ENCODE results near the gene REPIN1.

Gene REPIN1

DNA sequence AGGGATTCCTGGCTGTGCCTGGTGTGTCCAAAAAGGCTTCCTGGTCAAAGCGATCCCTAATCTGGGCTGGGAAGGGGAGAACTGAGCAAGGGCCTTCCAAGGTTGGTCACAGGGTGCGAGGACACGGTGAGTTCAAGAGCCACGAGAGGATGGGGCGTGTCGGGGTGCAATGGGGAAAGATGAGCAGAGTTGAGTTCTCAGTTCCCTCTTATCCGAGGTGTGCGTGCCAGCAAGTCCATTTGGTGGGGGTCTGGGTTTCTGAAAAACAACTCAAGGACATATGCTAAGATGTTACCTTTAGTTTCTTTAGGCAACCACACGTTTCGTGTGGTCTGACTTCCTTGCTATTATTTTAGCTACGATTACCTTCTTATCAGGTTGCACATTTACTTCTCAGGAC, 11.8 kb downstream of the REPIN1 start:
- Histone ChIP-seq H3K4me3 (no peak overlapping the region), H3K9me3 (no peaks in the 10 kb centered on the region), H3K4me1 (peaks cover 0 to 41% (median 11%) of the 10 kb centered on the region in 4 donors), H3K36me3 (no peaks in the 10 kb centered on the region), H3K27me3 (no peaks in the 10 kb centered on the region), H3K27ac (no peak overlapping the region)
- intact Hi-C loops (cut with DNase I; ENCODE audit: low total_unique reads) = loop anchor here (5.0 kb wide), 1 partner anchor 43 kb away; no protein-coding TSS in a partner anchor
- DNase-seq = no peak
- no peak for TF ChIP-seq CTCF (IDR thresholded peaks at IDR 0.05)

DNA sequence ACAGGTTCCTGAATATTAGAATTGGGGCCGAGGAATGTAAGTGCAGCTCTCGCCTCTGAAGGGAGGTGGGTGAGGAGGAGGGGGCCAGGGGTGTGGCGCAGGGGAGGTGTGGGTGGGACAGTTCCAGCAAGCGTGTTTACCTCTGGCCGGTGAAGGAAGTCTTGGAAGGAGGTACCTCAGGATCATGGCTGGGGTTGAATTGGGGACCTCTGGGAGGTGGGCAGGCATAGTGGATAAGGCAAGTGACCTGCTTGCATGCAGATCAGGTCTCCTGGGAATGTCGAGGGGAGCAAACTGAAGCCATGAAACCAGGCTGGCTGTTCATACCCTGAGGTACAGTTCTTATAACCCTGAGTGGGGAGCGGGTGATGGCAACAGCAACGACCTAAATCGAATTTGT, 12.5 kb downstream of the REPIN1 start:
- no peak overlapping the region for H3K4me3 ChIP-seq
- no peak for DNase-seq
- H3K4me1 ChIP-seq = peaks cover 0 to 41% (median 11%) of the 10 kb centered on the region in 4 donors
- TF ChIP-seq CTCF (IDR thresholded peaks at IDR 0.05) = no peak
- H3K36me3 ChIP-seq = no peaks in the 10 kb centered on the region
- no peaks in the 10 kb centered on the region for H3K9me3 ChIP-seq
- intact Hi-C loops (cut with DNase I; ENCODE audit: low total_unique reads) = loop anchor here (5.0 kb wide), 1 partner anchor 44 kb away; no protein-coding TSS in a partner anchor
- H3K27ac ChIP-seq = no peak overlapping the region
- no peaks in the 10 kb centered on the region for H3K27me3 ChIP-seq

GRCh38 chr7:150381785-150382122, 13.1 kb downstream of the REPIN1 start:
- no peaks in the 10 kb centered on the region for H3K36me3 ChIP-seq
- no peak for DNase-seq
- no peaks in the 10 kb centered on the region for H3K27me3 ChIP-seq
- H3K4me3 ChIP-seq = no peak overlapping the region
- H3K4me1 ChIP-seq = peaks cover 0 to 41% (median 11%) of the 10 kb centered on the region in 4 donors
- TF ChIP-seq CTCF (IDR thresholded peaks at IDR 0.05) = no peak
- H3K9me3 ChIP-seq = no peaks in the 10 kb centered on the region
- intact Hi-C loops (cut with DNase I; ENCODE audit: low total_unique reads) = loop anchor here (5.0 kb wide), 1 partner anchor 44 kb away; no protein-coding TSS in a partner anchor
- H3K27ac ChIP-seq = no peak overlapping the region

- H3K36me3 ChIP-seq = no peaks in the 10 kb centered on the region
- H3K4me1 ChIP-seq = peaks cover 0 to 41% (median 11%) of the 10 kb centered on the region in 4 donors
- intact Hi-C loops (cut with DNase I; ENCODE audit: low total_unique reads) = loop anchor here (5.0 kb wide), 1 partner anchor 45 kb away; no protein-coding TSS in a partner anchor
- H3K27ac ChIP-seq = no peak overlapping the region
- H3K27me3 ChIP-seq = no peaks in the 10 kb centered on the region
- no peak for TF ChIP-seq CTCF (IDR thresholded peaks at IDR 0.05)
- no peak overlapping the region for H3K4me3 ChIP-seq
- H3K9me3 ChIP-seq = no peaks in the 10 kb centered on the region
- DNase-seq = no peak
Observed at GRCh38 chr7:150382123-150382843, 13.7 kb downstream of the REPIN1 start.

- H3K27me3 ChIP-seq = no peaks in the 10 kb centered on the region
- no peak for TF ChIP-seq CTCF (IDR thresholded peaks at IDR 0.05)
- no peak for DNase-seq
- H3K9me3 ChIP-seq = no peaks in the 10 kb centered on the region
- peaks cover 0 to 39% (median 11%) of the 10 kb centered on the region in 4 donors for H3K4me1 ChIP-seq
- intact Hi-C loops (cut with DNase I; ENCODE audit: low total_unique reads) = loop anchor here (5.0 kb wide), 1 partner anchor 46 kb away; no protein-coding TSS in a partner anchor
- H3K4me3 ChIP-seq = no peak overlapping the region
- H3K36me3 ChIP-seq = no peaks in the 10 kb centered on the region
- no peak overlapping the region for H3K27ac ChIP-seq
Observed at GRCh38 chr7:150382844-150383225, 14.2 kb downstream of the REPIN1 start.
